HEK293T (cell line): ENCODE results near the gene NEURL1.

Experiments
- ARNT ChIP-seq: fragments of 450-650 bp; IDR thresholded peaks from 2 replicates; pipeline ENCODE4 v1.6.1; 2017; ENCODE audit warnings: mild to moderate bottlenecking
- CTBP1 ChIP-seq: fragments of 450-650 bp; IDR thresholded peaks from 2 replicates; pipeline ENCODE4 v1.6.1; 2016; ENCODE audit warnings: borderline replicate concordance
- FOXA1 ChIP-seq: fragments of 450-650 bp; IDR thresholded peaks from 2 replicates; pipeline ENCODE4 v1.6.1; 2016; ENCODE audit warnings: mild to moderate bottlenecking
- FOXM1 ChIP-seq: fragments of 450-650 bp; IDR thresholded peaks from 2 replicates; pipeline ENCODE4 v1.6.1; 2017; ENCODE audit warnings: mild to moderate bottlenecking, borderline replicate concordance
- SP1 ChIP-seq: fragments of 450-650 bp; IDR thresholded peaks from 2 replicates; pipeline ENCODE4 v1.6.1; 2017
- SUZ12 ChIP-seq: fragments of 450-650 bp; IDR thresholded peaks from 2 replicates; pipeline ENCODE4 v1.6.1; 2016; ENCODE audit warnings: mild to moderate bottlenecking
- TARDBP ChIP-seq: fragments of 450-650 bp; IDR thresholded peaks from 2 replicates; pipeline ENCODE4 v1.6.1; 2016

GRCh38 chr10:103620891-103621782, 127.6 kb downstream of the NEURL1 start:
- TF ChIP-seq FOXM1, result no peak
- TF ChIP-seq SUZ12, result no peak
- no peak for TF ChIP-seq CTBP1
- TF ChIP-seq TARDBP, result no peak
- no peak for TF ChIP-seq FOXA1
- no peak for TF ChIP-seq ARNT
- no peak for TF ChIP-seq SP1
